Measurements from ENCODE around the gene ZNF514.

- TF ChIP-seq CTCF (IDR thresholded peaks at IDR 0.05), result no peak
- TF ChIP-seq POLR2A (IDR thresholded peaks at IDR 0.05), result no peak
Observed at GRCh38 chr2:95138702-95139101, 20.9 kb downstream of the ZNF514 start.
